H1 (cell line): ENCODE data around the gene SLC35A3.

ENCODE experiments used
- CEBPB ChIP-seq: IDR thresholded peaks from 2 replicates; pipeline ENCODE4 v1.6.1; 2012; ENCODE audit warnings: low read depth, low read length
- CHD1 ChIP-seq: IDR thresholded peaks from 2 replicates; pipeline ENCODE4 v1.6.1; 2012; ENCODE audit warnings: low read depth, low read length, improper control_type of control experiment
- EGR1 ChIP-seq: IDR thresholded peaks from 2 replicates; pipeline ENCODE4 v1.6.1; 2011; ENCODE audit warnings: low read depth, low read length, borderline replicate concordance
- EP300 ChIP-seq, 2 experiments: IDR thresholded peaks; 1 replicate in 1 of 2; 2 replicates in 1 of 2; pipeline ENCODE4 v1.6.1; 2011 to 2012; ENCODE audit warnings: low read depth in 2 of 2, low read length in 2 of 2, mild to moderate bottlenecking in 2 of 2, borderline replicate concordance in 1 of 2, inconsistent platforms in 1 of 2, moderate library complexity in 1 of 2
- EZH2 ChIP-seq: fragments of 200-600 bp; sonication (generic); IDR thresholded peaks from 2 replicates; pipeline ENCODE4 v1.7.1; 2012; ENCODE audit warnings: low read depth, mild to moderate bottlenecking, moderate library complexity, low read length, inconsistent platforms; ENCODE audit not compliant: severe bottlenecking
- GABPA ChIP-seq: IDR thresholded peaks from 2 replicates; pipeline ENCODE4 v1.6.1; 2011; ENCODE audit warnings: mild to moderate bottlenecking, low read length, moderate library complexity, borderline replicate concordance; ENCODE audit not compliant: insufficient read depth
- MAFK ChIP-seq: IDR thresholded peaks from 2 replicates; pipeline ENCODE4 v1.6.1; 2012; ENCODE audit warnings: low read depth, mild to moderate bottlenecking, improper control_type of control experiment, low read length
- POLR2A ChIP-seq, 2 experiments: IDR thresholded peaks; 1 replicate in 1 of 2; 2 replicates in 1 of 2; pipeline ENCODE4 v1.6.1; 2011; ENCODE audit warnings: low read depth in 2 of 2, low read length in 2 of 2, mild to moderate bottlenecking in 2 of 2; ENCODE audit errors: control extremely low read depth in 1 of 2
- POLR2AphosphoS5 ChIP-seq: IDR thresholded peaks from 2 replicates; pipeline ENCODE4 v1.6.1; 2011; ENCODE audit warnings: low read depth, low read length
- RFX5 ChIP-seq: IDR thresholded peaks from 2 replicates; pipeline ENCODE4 v1.6.1; 2011; ENCODE audit warnings: low read depth, low read length, improper control_type of control experiment, borderline replicate concordance
- SIX5 ChIP-seq: IDR thresholded peaks from 2 replicates; pipeline ENCODE4 v1.6.1; 2011; ENCODE audit warnings: mild to moderate bottlenecking, low read depth, low read length
- SRF ChIP-seq: IDR thresholded peaks from 2 replicates; pipeline ENCODE4 v1.6.1; 2011; ENCODE audit warnings: mild to moderate bottlenecking, low read depth, low read length, moderate library complexity
- SUZ12 ChIP-seq: fragments of 200-600 bp; sonication (generic); IDR thresholded peaks from 2 replicates; pipeline ENCODE4 v1.6.1; 2012; ENCODE audit warnings: mild to moderate bottlenecking, inconsistent platforms, low read length, moderate library complexity, mixed read lengths
- TF ChIP-seq, protein P1 (sequence below), 3 experiments: IDR thresholded peaks; 1 replicate in 2 of 3; 2 replicates in 1 of 3; pipeline versions ENCODE4 v1.5.1 to v1.6.1; 2011; ENCODE audit warnings: low read length in 3 of 3, mild to moderate bottlenecking in 3 of 3, inconsistent platforms in 2 of 3, low read depth in 1 of 3, moderate library complexity in 1 of 3; ENCODE audit not compliant: insufficient read depth in 1 of 3; ENCODE audit errors: control extremely low read depth in 1 of 3

DNA sequence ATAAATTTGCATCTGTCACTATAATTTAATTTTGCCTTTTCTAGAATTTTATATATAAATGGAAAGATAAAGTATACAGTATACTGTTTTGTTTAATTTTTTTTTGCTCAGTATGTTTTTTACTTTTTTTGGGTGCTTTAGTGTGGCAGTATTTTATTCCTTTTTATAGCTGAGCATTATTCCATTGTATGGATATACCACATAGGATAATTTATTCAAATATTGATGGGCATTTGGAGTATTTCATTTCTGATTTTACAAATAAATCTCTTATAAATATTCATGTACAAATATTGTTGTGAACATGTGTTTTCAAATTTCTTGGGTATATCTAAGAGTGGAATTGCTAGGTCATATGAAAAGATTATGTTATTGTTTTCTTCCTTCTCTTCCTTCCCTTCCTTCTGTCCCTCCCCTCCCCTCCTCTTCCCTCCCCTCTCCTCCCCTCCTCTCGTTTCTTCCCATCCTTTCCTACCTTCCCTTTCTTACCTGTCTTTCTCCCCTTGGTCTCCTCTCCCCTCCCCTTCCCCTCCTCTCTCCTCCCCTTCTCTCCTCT lies 18.5 kb downstream of the SLC35A3 start:
- TF ChIP-seq MAFK (no peak), POLR2AphosphoS5 (no peak), CHD1 (no peak), RFX5 (no peak), EZH2 (no peak), SIX5 (no peak), EGR1 (no peak), SUZ12 (no peak), EP300 (IDR thresholded peaks at IDR 0.05; ENCODE audit: borderline replicate concordance in 1 of 2, low read depth in 2 of 2, low read length in 2 of 2) (no peak), GABPA (no peak), CEBPB (no peak), POLR2A (IDR thresholded peaks at IDR 0.05; ENCODE audit: control extremely low read depth in 1 of 2, low read depth in 2 of 2, low read length in 2 of 2) (no peak), SRF (no peak)
- TF ChIP-seq, protein P1, sequence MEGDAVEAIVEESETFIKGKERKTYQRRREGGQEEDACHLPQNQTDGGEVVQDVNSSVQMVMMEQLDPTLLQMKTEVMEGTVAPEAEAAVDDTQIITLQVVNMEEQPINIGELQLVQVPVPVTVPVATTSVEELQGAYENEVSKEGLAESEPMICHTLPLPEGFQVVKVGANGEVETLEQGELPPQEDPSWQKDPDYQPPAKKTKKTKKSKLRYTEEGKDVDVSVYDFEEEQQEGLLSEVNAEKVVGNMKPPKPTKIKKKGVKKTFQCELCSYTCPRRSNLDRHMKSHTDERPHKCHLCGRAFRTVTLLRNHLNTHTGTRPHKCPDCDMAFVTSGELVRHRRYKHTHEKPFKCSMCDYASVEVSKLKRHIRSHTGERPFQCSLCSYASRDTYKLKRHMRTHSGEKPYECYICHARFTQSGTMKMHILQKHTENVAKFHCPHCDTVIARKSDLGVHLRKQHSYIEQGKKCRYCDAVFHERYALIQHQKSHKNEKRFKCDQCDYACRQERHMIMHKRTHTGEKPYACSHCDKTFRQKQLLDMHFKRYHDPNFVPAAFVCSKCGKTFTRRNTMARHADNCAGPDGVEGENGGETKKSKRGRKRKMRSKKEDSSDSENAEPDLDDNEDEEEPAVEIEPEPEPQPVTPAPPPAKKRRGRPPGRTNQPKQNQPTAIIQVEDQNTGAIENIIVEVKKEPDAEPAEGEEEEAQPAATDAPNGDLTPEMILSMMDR (IDR thresholded peaks at IDR 0.05; ENCODE audit: control extremely low read depth in 1 of 3, insufficient read depth in 1 of 3, low read depth in 1 of 3, low read length in 3 of 3), result no peak
